Activated gamma-delta T cell treated with Interleukin-2 at 50 U/mL for 16 hours (primary cell): Measurements from ENCODE around the gene CARMIL1.
A peak's percentile ranks its signal among the peaks of the same experiment; 100 is the strongest.

Experiments
- DNase-seq: peaks from one replicate; pipeline ENCODE4 v3.0.0-alpha.2; 2020

CARMIL1 gene

DNA sequence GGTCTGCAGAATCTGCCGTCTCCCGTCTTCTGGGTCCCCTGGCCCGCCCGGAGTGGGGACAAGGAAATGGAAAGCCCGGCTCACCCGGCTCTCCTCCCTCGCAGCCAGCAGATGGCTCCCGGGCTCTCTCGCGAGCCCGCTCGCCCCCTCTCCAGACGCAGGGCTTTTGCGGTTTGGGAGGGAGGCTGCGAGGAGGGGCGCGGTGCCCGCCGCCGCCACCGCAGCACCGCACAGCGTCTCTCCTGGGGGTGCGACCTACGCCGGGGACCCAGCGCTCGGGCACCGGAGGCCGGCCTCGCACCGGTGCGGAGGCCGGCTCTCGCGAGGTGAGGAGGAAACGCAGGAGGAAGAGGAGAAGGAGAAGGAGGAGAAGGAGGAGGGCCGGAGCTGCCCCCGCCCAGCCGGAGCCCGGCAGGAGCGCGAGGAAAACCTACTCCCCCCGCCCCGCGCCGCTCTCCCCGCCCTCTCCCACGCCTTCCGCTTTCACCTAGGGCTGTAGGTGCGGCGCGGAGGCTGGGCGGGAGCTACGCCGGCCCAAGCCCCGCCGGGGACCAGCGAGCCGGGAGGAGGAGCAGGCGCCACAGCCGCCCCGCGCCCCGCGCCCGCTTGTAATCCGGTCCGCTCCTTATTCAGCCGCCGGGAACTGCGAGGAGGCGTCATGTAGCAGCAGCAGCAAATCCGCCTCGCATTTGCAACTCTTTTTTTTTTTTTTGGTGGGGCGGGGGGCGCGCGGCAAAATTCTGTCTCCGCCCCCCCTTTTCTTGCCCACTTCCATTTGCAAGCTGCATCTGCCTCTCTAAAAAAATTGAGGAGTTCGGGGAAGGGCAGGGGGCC lies at the start of gene CARMIL1:
Gene CARMIL1, plus strand, starts transcription at position 461 of the 834 bp plus-strand sequence. CDS start 422 bp downstream, outside the sequence.
- DNase-seq, result peak; percentile 53

DNA sequence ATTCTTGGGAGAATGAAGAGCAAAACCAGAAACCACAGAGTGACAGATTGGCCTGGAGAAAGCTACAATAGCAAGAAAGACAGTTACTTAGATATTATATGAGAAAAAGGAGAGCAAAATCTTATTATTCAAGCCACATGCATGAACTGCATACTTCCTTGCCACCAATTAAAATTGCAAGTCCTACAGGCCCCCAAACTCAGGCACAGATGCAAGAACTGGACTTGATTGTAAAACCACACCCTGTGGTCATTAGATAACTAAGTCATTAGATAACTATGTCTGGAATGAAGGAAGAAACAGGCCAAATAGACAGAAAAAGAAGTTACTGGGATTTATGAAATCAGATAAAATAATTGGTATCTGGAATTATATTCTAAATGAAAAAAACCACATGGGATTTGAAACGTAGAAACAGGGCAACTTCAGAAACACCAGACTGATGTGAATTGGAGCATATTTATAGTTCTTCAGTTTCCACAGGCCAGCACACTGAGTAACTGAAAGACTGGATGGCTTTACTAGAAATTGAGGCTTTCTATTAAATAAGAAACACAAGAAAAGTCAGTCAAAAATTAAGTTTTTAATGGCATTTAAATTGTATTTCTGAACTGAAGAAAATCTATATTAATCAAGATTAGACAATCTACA lies 49.4 kb upstream of the CARMIL1 start:
- no peak for DNase-seq

DNA sequence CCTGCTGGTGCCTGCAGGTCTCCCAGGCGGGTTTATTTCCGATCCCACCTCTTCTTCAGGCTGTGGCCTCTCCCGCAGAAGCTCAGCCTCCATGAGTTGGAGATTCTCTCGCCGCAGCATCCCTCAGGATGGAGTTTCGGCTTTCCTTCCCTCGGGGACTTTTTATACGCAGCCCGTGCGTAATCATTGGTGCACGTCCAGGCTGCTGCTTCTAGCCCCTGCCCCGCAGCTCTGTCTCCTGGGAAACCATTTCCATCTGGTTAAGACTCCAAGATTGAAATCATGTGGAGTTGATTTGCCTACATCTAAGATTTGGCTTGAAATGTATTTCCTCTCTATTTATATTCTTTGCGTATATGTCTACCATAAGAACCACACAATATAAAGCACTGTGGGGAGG lies 46.7 kb upstream of the CARMIL1 start:
- DNase-seq, result no peak

DNA sequence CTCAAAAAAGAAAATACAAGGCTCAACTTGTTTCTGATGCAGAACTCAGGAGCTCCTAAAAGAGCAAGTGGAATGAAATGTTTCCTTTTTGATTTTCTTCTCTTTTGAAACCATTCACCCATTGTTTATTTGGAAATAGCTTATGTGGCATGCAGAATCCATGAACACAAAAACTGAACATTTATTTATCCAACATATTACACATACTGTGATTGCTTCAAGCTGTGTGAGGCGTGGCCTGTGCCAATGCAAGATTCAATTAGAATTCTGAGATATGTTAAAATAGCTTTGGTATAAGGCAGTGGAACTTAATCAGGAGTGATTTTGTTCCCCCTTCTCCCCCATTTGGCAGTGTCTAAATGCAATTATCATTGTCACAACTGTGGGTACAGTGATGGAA lies 45.9 kb upstream of the CARMIL1 start:
- no peak for DNase-seq

DNA sequence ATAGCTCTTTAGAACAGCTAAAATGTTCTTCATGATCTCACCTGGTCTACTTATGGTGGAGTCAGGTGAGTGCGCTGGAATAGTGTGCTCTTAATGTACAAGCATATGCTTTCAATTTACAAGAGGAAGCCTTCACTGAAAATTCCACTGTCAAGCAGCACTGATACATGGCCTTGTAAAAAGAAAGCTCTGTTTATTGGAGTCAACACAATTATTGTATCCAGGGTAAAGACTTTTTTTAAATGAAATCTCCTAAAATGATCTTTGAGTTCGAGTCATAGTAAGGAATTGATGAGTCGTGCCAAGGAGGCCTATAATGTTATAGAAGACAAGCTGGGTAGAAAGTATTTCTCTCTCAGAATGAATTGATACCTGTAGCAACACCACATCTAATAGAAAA lies 41.6 kb upstream of the CARMIL1 start:
- no peak for DNase-seq

DNA sequence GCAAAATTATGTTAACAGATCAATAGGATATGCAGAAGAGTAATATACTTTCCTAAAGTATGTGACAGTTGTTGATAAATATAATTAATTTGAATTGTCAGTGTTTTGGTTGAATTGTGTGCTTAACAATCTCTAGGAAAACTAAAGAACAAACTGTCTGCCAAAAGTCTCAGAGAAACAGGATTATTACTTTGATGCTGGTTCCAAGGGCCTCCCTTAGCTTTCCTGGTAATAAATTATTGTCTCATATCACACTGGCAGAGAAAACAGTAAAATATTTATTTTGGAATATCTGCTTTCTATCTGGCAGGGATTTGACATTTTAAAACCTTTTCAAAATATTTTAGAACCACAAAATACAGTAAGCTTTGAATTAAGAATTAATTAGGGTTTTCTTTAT lies 40.1 kb upstream of the CARMIL1 start:
- DNase-seq, result no peak

DNA sequence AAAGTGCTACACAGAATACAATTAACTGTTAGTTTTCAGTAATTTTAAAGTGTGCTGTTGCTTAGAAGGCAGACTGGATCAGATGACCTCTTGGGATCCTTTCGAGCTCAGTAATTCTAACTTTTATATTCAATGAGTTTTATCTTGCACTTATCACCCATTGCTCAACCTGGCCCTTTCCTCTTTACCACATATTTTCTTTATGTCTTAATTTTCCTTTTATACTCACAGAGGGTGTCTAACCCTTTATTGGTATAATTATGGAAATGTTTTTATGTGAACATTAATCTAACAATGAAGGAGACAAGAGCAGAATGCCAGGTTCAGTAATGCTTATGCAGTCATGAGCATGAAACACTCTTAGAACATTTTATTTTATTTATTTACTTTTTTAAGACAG lies 39.7 kb upstream of the CARMIL1 start:
- no peak for DNase-seq

DNA sequence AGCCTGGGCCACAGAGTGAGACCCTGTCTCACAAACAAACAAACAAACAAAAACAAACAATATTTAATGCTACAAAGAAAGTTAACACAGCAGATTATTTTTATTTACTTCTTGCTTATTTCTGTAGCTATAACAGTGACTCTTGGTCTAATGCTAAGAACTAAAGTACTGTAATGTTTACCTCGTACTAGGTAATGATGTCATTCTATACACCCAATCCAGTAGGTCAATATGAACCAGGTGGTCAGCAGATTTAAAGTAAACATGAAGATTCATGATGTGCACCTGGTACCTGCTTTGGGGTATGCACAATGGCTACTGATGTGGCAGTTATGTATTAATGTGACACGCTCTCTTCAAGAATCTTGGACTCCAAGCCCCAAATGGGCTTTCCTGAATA lies 36.6 kb upstream of the CARMIL1 start:
- DNase-seq, result no peak

DNA sequence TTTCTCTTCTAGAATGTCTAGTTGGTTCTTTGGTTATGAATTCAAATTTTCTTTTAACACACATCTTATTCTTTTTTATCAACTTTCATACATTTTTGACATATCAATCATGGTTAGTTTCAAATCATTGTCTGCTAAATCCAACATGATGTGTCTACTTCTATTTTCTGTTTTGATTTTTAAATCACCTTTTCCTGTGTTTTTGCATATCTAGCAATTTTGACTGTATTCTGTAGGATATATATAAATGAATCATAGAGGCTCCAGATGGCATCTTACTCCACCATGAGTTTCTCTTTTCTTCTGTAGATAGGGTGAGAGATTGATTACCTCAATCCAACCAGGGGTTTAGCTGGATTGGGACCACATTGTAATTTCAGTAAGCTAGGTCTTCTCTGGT lies 34.3 kb upstream of the CARMIL1 start:
- DNase-seq, result no peak

DNA sequence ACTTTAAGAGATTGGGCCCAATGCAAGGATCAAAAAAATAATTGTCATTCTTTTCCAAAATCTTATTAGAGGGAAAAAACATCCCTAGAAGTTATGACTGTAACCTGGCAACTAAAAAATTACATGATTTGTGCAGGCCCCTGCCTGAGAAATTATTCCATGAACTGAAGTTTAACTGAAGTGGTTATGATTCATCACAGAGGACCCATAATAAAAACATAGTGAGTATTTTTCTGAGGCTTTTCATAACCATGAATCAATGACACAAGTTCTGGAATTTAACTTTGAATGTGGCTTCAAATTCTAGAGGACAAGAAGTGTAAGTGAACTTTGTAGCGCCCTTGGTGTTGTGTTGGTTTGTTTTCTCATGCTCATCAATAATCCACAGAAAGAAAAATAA lies 31.1 kb upstream of the CARMIL1 start:
- DNase-seq, result no peak

DNA sequence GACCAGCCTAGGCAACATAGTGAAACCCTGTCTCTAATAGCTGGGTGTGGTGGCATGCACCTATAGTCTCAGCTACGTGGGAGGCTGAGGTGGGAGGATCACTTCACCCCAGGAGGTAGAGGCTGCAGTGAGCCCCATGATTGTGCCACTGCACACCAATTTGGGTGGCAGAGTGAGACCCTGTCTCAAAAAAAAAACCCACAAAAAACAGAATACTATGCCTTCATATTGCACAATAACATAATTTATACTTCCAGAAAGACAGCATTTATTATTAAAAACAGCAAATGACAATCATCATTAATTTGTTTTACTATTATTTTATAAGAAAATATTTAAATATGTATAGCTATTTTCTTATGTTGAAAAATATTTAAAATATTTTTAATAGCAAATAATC lies 30.0 kb upstream of the CARMIL1 start:
- DNase-seq, result no peak

DNA sequence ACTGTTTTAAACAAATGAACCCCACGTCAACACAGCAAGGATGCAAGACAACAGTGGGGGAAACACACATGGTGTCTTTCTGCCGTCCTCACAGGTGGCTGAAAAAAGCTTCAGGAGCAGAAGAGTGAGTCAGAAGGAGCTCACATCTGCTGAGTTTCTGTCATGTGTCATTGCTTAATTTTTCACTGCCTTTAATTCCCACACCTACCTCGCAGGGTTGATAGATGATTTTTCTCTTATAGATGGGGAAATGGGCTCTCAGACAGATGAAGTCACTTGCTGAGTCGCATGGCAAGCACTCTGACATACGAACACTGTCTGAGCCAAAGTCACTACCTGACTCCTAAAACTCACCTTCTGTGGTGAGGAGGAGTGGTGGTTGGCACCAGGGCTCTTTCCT lies 28.3 kb upstream of the CARMIL1 start:
- DNase-seq, result no peak

DNA sequence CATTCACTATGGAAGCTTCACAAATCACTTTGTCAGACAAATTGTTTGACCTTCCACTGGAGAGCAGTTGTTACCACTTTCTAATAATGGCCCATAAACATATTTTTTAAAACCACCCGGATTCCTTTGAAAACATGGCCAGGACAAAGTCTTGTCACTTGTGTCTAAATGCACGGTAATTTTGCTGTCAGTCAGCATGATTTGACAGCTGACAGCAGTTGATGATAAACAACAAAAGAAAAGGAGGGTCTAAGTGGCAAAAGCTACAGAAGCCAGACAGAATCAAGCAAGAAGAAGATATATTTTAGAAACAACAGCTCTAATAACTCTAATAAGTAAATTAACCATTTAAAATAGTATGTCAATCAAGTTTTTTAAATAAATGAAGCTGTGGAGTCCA lies 27.7 kb upstream of the CARMIL1 start:
- DNase-seq, result no peak

DNA sequence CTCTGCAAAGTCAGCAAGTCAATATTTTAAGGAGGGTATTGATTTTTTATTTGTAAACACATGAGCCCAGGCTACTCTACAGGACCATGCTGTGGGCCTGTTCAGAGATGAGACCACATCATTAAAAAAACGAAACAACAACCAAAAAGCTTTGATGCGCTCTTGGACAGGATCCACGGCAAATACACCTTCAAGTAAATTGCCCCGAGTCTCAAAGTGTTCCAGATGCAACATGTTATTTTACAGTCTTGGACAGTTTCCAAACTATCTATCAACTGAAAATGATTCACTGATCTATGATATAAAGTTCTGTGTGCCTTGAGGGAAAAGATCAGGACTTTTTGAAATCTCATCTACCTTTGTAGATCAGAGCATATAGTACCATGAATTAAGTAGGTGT lies 25.8 kb upstream of the CARMIL1 start:
- no peak for DNase-seq

DNA sequence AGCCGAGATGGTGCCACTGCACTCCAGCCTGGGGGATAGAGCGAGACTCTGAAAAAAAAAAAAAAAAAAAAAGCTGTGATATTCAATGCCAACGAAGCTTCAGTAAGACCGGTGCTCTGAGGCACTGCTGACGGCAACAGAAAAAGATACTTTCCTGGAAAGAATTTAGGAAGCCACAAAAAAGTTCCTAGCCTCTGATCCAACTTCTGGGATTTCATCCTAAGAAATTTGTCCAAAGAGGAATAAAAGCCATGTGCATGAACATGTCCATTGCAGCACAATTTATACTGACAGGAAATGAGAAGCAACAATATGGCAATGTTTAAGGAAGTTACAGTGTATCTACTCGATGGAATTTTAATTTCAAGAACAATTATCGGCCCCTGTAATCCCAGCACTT lies 24.5 kb upstream of the CARMIL1 start:
- DNase-seq, result no peak

DNA sequence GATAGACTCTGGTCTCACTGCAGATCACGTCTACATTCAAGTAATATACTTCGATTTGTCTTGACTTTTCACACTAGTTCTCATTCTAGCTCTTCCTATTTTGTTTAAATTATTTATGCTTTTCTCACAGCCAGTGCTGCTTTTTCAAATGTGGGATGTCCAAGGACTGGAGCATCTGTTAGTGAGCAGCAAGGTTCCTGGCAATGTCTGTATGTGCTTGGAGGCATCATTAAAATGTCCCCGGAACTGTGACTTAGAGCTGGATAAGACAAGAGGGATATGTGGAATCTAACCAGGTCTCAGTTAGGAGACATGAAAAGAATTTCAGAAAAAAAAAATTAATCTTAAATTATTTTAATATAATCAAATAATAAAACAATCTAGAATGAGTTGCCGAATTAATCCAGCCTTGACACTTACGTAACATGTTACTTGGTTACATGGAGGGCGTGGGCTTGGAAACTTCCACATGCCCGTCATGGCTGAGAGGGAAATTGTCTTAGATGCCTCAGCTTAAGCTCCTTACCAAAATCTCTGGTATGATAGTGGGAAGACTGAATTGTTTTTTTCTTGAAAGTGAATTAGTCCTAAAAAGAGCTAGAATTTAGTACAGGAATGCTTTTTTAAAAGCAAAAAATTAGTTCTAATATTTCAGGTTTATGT lies 21.4 kb upstream of the CARMIL1 start:
- no peak for DNase-seq

DNA sequence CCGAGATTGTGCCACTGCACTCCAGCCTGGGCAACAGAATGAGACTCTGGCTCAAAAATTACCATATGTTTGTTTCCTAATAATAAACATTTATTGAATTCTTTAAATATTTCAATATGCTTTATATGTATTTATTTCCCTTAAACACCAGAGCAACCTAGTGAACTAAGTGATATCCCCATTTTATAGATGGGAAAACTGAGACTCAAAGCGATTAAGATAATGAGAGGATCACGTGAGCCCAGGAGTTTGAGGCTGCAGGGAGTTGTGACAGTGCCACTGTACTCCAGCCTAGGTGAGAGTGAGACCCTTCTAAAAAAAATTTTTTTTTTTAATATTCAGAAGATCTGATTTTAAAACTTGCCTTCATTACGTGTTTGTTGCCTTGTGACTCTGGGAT lies 19.4 kb upstream of the CARMIL1 start:
- DNase-seq, result no peak

DNA sequence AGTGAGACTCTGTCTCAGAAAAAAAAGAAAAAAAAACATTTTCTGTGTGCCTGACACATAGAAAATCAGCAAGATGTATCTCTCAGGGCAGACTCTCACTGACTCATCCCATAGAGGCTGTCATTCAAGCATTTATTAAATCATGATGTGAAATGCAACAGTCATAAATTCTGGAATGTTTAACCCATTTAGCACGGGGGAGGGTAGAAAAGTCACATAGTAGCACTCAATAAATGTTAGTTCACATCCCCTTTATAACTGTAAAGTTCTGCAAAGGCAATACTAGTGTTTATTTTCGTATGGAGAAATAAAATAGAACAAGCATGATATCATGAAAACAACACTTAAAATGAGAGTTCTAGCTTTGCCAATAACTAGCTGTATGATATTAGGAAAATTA lies 15.5 kb upstream of the CARMIL1 start:
- no peak for DNase-seq

DNA sequence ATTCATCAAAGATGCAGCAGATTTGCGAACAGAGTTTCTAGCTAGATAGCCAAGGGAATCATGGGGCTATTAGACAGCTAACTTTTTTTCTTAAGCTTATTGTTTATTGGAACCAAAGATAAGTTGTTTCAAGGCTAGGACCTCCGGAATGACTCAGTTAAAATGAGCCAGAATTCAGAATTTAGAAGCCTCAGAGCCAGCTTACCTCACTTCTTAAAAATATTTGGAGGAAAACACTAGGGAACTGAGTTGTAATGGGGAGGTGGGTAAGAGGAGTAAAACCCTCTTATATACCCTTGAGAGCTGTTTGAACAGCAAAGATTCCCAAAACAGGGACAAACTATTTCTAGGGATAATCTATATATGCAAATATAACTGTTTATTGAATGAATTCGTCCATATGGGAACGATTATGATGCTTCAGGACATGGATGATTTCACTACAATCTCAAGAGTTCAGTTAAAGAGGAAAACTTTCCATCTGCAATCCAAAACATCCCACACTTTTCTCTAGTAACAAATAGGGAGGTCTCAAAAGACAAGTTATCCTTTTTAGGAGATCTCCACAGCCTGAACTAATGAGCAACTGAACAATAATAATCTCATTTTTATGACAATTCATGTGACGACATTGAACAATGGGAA lies 12.6 kb upstream of the CARMIL1 start:
- no peak for DNase-seq

DNA sequence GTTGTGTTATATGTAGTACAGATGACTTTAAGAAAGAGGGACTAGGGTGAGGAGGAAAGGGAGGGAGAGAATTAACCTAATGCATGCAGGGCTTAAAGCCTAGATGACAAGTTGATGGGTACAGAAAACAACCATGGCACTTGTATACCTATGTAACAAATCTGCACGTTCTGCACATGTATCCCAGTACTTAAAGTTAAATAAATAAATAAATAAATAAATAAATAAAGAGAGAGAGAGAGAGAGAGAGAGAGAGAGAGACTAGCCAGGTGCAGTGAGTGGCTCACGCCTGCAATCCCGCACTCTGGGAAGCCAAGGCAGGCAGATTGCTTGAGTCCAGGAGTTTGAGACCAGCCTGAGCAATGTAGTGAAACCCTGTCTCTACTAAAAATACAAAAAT lies 11.5 kb upstream of the CARMIL1 start:
- no peak for DNase-seq

DNA sequence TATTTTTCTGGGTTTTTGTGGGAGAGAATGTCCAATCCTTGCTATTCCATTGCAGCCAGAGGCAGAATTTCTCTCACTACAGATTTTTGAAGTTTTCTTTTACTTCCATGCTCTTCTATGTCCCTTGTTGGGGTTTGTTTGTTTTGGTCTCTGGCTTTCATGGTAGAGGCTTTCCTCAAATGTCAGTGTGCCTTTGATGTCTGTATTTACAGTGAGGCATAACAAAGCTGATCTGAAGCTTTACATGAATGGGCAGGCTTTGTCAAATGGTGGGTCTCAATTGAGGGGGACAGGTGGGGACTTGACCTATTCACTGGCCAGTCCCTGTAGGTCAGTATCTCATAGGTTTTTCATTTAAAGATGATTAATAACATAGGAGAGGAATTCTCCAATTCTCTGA lies 8.6 kb upstream of the CARMIL1 start:
- no peak for DNase-seq

DNA sequence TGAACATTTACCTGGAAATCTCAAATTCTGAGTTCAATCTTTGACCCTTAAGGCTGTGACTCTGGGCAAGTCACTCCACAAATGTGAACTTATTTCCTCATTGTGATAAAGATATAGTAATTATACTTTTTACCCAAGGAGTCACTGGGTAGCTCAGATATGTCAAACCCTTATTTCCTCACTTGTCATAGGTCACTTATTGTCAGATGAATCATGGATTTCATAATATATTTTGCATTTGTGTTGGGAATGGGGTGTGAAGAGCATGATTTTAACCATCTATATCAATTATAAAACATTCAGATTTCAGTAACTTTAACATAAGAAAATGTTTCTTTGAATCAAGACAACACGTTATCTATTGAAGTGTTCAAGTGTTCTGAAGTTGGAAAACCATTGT lies 3.7 kb upstream of the CARMIL1 start:
- DNase-seq, result no peak

DNA sequence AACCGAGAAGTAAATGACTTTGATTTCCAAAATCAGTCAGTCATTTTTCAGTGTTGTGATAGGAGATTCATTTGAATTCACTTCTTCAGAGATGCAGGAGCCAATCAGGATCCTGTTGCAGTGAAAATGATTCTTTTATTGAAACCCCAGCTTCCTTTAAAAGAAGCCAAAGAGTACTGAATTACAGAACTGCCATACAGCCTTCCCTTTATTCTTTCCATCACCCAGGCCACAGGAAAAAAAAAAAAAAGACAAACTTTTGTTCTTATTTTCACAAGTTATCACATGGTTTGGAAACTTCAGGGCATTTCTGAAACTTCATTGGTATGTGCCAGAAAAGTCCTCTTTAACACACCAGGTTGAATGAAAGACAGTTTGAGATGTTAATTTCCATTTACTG lies 1.8 kb upstream of the CARMIL1 start:
- no peak for DNase-seq

DNA sequence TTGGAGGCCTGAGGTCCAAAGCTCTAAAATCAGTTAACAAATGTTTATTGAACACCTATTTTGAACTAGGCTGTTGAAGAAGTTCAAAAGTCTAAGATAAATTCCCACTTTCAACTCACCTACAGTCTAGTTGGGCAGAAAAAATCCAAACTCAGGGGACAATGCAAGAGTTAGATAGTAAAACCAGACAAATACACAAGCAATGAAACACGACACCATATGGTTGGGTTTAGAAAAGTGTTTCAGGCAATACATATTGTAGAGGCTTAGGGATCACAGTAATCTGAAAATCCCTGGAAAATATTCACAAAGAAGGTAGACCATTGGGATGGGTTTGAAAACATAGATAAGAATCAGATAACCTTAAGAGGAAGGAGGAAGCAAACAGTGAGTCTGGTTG lies 1.3 kb upstream of the CARMIL1 start:
- no peak for DNase-seq
